HG03108 (cell line): ENCODE measurements around the gene CTNND2.

Source experiments
- ATAC-seq: cut with Tn5 transposase; IDR thresholded peaks from one replicate; pipeline ENCODE4 v1.9.1; 2021; ENCODE audit warnings: moderate library complexity; ENCODE audit not compliant: unreplicated experiment

Gene CTNND2

DNA sequence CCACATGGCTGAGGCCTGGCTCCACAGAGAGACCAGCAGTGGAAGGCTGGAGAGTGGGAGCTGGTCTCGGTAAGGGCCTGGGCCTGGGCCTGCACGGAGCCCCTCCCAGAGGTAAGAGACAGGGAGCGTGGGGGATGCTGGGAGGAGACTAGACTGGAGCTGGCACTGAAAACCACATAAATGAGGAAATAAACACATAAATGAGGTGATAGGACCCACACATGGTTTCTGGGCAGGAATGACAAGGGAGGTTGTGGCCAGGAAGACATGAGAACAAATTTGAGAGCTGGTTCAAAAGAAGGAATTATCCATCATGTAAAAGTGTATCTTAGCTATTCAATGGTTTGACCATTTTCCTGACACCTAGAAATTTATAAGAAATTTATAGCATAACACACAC lies 691.5 kb downstream of the CTNND2 start:
- no peak for ATAC-seq

DNA sequence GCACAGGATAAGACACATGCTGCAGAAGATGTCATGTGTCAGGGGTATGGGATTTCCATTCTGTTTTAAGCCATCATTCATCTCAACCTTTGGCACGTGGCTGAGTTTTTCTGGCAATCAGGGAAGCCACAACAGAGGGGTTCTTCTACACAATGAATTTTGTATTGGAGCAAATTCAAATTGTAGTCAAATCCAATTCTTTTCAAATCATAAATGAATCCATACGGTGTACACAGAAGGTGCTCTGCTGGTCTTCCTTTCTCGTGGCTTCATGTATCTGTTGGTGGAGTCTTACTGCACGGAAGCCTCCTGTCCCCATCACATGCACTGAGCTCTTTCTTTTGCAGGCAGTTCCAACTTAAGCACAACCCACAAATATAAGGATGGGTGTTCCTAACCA lies 706.5 kb downstream of the CTNND2 start:
- no peak for ATAC-seq

DNA sequence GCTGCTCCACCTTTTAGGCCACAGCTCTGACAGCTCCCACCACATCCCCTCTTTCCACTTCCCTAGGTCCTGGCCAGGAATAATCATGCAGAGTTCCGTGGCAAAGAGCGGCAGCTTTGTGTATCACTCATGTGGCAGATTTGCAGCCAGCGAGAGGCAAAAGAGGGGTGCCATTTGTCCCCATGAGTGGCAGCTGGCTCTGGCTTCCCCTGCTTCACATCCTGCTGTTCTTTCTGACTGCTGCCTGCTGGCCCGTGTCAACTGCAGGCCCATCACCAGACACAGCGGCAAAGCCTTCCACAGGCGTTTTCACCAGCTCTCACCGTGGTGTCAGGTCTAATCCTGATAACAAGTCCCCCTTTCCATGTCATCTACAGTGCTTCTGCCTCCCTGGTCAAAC lies 712.6 kb downstream of the CTNND2 start:
- ATAC-seq, result no peak

DNA sequence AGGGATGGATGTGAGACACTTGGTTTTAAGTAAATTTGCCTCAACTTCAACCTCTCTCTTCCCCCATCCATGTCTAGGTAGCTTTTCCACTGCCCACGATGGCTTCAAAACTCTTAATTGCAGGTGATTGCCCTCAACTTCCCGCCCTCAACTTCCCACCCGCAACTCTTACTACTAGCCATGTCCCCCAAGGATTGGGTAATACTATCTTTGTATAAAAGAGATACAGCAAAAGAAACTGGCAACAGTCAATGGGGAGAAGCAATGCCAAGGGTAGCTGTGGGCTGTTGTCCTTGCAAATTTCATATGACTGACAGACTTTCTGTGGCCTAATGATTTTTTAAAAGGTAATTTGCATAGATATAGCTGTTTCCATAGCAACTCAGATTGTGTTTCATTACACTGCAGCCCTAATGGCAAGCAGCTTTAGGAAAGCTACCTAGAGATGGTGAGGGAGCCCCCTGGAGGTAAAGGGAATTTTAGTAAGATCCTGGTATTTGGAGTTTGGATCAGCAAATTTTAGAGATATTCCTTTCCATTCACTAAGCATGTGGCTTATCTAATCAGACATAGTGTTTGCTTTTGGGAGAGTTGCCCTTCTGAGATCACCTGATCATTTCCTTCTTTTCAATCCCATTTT lies 721.7 kb downstream of the CTNND2 start:
- no peak for ATAC-seq

DNA sequence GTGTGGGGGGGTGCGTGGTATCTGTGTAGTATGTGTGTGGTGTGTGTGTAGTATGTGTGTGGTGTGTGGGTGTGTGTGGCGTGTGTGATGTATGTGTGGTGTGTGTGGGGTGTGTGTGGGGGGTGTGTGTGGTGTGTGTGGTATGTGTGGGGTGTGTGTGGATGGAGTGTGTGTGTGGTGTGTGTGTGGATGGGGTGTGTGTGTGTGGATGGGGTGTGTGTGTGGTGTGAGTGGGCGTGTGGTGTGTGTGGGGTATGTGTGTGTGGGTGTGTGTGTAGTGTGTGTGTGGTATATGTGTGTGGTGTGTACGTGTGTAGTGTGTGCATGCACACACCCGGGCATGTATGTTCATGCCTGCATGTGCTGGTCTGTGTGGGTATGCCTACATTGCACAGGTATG lies 722.3 kb downstream of the CTNND2 start:
- no peak for ATAC-seq

DNA sequence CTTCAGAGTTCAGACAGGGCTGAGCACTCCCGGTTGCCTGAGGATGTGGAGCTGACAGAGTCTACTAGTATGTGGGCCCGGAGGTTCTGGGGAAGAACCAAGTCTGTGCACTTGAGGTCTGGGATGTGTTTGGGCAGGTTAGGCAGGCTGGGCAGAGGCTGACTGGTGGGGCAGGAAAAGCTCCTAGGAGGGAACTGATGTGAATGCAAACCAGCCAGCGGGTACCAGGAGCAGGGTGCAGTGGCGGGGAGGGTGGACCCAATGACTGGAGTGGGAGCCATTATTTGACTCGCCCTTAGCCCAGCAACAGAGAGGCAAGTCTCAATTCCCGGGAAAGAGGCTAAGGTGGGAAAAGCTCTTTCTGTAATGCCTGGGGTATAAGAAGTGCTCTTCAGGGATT lies 723.4 kb downstream of the CTNND2 start:
- no peak for ATAC-seq

DNA sequence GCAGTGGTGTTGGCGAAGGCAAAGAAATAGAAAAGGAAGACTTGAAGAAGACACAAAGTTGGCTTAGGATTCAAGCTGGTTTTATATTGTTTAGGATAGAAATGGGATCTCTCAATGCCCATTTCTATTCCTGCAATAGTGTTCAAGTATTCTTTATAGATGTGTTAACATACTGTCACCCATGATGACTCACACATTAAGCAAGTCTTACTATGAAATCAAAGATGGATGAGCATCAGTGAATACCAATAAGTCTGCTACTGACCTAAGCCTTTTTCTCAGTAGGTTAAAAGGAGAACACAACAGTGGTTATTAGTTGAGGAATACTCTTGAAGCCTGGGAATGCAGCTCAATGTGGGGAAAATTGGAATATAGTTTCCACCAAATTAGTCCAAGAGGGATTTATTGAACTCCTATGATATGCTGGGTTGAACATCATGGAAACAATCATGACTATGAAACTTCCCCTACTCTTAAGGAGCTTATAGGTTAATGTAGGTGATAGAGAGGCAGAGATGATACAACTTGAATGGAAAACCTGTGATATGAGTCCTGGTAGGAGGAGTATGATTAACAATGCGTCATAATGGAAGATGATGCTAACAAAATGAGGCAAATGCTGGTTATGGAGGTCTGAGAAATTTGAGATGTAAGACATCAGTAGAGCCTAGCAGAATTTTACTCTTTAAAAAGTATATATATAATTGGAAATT lies 726.1 kb downstream of the CTNND2 start:
- no peak for ATAC-seq

DNA sequence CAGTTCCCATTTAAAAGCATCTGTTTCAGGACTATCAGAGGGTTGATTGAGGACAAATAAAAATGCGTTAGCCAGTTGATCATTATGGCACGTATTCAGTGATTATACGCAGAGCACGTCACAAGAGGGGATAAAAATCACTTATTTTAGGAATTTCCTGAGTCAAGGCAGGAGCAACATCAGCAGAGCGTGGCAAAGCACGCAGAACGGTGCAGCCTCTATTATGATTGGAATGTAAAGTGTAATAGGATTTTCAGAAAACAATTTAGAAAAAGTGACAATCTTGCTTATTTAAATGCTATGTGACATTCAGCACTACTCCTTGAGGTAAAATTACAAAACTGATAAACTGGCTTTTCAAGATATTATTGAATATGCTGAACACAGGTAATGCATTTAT lies 729.7 kb downstream of the CTNND2 start:
- no peak for ATAC-seq

DNA sequence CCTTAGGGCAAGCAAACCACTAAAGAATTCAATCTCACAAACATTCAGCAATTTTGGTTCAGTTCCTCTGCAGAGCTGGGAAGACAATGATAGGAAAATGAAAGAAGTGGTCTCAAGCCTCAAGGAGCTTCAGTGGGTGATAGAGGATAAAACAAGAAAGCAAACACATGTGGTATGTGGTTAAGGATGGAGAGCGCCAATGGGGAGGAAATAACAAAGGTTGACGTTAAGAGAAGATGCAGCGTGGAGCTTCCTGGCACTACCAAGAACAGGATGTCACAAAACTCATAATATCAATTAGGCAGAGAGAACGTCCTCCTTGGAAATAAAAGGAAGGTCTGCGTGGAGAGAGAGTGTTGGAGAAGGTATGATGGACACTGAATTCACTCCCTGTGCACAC lies 731.8 kb downstream of the CTNND2 start:
- ATAC-seq, result no peak

DNA sequence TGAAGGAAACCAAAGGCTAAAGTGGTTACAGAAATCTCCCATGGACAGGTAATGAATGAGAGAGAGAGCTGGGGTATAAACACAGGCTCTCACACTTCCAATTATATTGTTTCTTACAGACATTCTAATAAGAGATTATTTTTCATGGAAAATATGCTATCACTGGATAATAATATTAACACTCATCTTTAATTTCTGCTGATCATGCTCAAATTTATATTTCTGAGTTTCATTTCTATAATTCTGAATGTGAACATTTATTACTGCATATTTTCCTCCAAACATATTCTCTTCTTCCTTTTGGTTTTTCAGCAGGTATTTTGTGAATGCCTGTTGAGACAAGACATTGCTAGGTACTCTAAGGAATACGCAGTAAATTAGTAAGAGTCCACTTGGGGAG lies 733.0 kb downstream of the CTNND2 start:
- ATAC-seq, result no peak

DNA sequence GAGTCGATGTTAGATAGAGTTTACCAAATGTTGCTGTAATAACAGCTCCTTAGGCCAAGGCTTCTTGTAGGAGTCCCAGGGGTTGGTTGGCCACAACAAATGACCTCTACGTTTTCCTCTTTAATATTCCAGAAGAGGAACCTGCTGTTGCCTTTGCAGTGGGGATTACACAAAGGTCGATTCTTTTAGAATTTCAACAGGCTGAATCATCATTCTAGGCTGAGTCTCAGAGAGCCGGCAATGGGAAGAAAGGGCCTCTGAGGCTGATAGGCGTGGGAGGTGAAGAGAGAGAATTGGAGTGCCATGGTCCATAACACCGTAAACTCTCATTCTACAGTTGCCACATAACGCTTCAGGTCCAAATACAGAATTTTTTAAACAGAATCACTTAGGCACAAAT lies 737.3 kb downstream of the CTNND2 start:
- ATAC-seq, result no peak

DNA sequence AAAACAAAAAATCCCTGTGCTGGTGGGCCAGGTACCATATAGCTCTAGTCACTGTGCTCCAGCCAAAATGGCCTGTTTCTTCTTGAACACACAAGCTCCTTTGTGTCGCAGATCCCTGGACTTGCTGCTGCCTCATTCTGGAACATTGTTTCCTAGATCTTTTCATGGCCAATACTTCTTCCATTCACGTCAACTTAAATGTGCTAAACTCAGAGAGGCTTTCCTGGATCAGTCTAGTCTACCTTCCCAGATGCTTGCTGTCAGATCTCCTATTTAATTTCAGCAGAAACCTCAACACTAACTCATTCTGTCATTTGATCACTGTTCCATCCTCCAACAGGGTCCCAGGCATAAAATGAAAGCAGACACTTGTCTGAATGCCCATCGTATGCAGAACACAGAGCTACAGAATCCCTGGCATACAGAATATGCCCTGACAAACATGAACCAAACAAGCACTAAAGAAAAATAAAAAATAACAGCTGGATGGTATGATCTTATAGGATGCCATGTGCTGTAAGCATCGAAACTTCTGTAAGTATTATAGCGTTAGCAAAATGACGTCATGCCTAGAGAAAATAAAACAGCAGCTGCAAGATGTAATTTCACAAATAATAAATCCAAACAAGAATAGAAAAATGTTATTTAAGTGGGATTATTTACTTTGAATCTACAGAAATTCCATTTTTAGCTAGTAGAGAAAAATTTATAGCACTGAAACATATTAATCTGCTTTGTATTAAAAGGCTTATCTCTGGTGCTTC lies 739.5 kb downstream of the CTNND2 start:
- ATAC-seq, result no peak

DNA sequence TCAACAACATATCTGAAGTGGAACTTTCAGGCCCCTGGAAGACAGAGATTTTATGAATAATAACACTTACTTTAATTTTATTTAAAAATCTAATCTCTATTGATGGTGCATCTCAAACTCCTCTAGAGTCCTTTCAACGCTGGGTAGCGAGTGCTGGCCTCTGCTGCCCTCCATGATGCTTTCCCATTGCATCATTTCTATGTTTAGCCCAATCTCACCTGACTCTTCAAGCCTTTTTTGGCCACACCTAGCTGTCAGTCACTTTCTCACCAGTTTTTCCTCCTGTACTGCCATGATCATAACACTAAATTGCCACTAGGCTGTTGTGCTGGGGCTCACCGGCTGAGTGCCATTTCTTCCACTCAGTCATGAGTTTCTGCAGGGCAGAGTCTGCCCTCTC lies 747.1 kb downstream of the CTNND2 start:
- no peak for ATAC-seq

DNA sequence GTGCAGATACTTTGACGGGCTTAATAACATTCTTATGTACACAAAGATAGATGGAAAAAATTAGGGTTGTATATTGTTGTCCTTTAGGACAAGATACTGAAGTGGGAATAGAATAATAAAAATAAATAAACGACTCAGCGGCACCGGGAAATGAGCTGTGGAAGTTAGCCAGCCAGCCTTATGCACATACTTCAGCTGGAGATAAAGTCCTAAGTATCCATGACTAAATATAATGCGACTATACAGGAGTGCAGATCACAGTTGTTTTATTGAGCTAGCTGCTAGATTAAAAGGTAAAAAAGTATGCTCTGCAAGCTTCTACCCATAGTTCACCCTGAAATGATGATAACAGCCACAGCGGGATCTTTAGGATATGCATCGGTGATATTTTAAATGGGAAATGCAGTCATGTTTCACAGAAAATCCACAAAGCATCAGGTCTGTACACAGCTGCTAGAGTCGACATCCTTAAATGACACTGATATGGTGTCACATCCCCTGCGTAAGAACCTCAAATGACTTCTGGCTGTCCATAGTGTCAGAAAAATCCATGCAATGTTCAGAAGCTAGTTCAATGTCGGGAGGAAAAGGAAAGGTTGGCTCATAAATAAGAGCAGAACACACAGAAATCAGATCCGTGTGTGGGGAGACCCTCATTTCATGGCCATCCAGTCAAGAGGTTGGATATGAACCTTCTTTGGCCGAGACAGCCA lies 750.4 kb downstream of the CTNND2 start:
- no peak for ATAC-seq

DNA sequence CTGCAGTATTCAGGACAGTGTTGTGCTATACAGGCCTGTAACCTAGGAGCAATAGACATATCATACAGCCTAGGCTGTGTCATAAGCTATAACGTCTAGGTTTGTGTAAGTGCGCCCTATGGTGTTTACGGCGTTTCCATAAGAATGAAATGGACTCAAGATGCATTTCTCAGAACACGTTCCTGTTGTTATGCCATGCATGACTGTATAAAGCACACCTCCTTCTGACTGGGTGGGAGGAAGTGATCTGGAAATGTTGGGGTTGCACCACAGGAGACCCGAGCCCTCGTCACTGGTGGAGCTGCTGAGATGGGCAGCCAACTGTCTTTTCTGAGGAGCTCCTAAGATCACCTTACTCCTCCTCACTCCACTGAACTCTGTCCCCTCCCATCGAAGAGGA lies 751.9 kb downstream of the CTNND2 start:
- no peak for ATAC-seq

DNA sequence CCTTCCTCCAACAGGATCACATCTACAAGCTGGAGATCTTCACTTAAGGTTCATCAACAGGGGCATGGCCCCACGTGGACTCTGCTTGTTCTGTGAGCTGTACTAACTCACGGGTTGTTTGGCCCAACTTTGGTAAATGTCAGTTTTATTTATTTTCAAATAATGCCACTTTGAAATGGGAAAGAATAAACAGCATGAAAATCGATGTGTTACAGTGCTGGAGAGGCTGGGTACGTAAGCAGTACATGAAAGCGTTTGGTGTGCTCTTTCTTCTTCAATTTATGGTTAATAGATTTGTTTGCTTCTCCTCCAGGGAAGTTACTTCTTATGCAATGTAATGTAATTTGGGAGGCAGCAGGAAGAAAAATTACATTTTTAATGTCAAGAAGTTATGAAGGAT lies 753.3 kb downstream of the CTNND2 start:
- ATAC-seq, result no peak

DNA sequence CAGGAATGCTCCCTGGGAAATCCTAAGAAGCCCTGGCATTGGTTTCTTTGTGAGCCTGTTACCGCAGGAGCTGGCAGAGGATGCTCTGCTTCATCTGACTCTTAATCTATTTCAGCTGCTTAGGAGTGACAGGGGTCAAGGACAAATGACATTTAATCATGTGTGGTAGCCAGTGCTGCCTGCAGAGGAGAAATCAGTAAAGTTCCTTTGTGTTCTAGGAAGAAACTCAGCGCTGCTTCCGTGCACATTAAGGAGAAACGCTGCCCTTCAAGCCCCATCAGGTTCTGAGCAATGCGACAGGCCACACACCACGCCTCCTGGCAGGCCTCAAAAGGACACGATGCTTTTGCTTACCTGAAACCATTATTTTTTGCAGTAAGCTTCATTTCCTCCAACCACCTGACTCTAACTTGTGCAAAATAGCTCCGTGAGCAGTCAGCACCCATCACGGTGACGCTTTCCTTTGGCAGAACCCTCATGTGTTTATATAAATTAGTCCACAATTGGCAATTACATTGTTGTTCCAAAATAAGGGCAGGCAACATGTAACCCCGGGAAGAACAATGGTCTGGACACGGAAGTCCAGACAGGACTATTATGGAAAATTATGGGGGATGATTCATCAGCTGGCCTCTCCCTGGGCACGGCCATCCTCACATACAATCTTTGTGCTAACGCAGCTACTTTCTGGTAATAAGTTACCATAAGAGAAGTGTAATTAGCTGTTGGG lies 755.3 kb downstream of the CTNND2 start:
- ATAC-seq, result no peak

DNA sequence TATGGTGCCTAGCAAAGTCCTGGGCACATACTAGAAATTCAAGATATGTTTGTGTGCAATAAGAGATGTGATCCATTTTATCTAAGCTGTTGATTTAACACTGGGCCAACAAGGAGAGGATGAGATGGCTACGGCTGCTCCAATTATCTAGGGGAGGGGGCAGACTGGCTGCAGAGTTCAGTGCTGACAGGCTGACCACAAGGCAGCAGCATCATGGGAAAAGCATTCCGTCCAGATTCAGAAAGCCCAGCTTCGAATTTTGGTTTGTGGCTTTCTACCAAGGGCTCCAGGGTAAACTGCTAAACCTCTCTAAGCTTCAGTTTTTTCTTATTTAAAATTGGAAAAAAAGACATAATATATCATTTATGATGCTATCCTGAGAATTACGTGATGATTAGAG lies 758.1 kb downstream of the CTNND2 start:
- no peak for ATAC-seq

DNA sequence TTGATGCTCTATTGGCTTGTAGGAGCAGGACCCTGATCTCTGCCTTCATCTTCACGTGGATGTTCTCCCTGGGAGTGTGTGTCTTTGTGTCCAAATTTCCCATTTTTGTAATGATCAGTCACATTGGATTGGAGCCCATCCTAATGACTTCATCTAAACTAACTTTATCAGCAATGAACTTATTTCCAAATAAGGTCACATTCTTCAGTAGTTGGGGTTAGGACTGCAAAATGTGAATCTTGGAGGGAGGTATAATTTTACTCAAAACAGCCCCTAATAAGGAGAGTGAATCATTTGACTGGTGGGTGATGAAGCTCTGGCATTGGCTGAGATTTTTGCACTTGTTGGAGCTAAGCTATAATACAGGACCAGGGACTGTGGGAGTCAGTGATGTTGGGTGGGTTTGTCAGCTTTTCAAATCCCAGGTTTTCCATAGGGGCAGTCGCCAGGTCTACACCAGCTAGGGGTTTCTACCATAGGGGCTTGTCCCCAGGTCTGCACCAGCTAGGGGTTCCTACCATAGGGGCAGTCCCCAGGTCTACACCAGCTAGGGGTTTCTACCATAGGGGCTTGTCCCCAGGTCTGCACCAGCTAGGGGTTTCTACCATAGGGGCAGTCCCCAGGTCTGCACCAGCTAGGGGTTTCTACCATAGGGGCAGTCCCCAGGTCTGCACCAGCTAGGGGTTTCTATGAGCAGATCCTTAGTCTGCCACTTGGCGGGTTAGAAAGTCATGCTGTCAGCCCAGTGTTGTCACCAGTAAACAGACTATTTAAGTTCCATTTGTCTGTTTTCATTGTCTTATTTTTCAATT lies 760.6 kb downstream of the CTNND2 start:
- ATAC-seq, result peak; percentile 44

DNA sequence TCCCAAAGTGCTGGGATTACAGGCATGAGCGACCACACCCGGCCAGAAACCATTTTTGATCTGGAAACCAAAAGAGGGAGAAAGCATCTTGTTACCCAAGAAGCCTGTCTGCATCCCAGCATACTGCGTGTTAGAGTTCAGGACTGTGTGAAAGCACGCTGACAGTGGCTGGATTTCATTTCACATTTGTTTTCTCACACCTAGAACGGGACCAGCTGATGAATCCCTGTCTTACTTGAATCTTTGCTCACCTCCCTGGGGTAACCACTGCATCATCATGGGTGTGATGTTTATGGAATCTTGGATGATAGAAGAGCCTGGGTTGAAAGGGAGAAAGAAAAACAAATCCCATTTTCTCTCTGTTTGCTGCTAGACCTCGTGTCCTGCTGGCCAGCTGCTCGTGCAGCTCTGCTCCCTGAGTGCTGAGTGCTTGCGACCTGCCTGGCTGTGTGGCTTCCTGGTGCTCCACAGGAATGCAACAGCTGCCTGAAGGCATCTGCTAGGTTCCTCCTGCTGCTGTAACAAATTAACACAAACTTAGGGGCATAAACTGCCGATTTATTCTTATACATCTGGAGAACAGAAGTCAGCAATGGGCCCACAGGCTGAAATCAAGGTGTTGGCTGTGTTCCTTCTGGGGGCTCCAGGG lies 764.9 kb downstream of the CTNND2 start:
- ATAC-seq, result no peak
